ENCODE data around the gene NPAT.

DNA sequence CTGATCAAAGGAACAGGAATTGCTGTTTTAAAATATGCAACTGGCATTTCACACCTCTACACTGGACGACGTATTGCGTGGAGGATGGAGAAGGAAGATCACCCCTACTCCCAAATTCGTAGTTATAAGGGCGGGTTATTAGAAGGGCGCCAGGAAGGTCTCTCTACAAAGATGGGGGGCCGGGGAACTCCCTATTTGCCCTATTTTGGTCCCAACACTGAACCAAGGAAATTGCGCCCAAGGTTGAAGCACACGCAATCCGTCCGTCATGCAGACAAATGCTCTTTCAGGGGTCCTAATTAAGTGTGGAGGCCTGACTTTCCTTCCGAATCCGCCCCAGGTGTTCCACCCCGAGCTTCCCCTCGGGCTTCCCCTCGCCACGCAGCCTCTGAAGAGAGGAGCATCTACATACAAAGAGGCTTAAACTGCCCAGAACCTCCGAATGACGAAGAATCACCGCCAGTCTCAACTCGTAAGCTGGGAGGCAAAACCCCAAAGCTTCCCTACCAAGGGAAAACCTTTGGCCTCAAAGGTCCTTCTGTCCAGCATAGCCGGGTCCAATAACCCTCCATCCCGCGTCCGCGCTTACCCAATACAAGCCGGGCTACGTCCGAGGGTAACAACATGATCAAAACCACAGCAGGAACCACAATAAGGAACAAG, 396 bp downstream of the NPAT start:
- no peak for TF ChIP-seq EZH2phosphoT487 (IDR thresholded peaks at IDR 0.05; ENCODE audit: low read depth, severe bottlenecking, unreplicated experiment)
- TF ChIP-seq, protein P1, sequence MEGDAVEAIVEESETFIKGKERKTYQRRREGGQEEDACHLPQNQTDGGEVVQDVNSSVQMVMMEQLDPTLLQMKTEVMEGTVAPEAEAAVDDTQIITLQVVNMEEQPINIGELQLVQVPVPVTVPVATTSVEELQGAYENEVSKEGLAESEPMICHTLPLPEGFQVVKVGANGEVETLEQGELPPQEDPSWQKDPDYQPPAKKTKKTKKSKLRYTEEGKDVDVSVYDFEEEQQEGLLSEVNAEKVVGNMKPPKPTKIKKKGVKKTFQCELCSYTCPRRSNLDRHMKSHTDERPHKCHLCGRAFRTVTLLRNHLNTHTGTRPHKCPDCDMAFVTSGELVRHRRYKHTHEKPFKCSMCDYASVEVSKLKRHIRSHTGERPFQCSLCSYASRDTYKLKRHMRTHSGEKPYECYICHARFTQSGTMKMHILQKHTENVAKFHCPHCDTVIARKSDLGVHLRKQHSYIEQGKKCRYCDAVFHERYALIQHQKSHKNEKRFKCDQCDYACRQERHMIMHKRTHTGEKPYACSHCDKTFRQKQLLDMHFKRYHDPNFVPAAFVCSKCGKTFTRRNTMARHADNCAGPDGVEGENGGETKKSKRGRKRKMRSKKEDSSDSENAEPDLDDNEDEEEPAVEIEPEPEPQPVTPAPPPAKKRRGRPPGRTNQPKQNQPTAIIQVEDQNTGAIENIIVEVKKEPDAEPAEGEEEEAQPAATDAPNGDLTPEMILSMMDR (IDR thresholded peaks at IDR 0.05; ENCODE audit: poor library complexity), result no peak

Data from hepatocyte (in vitro differentiated cells).